GM23338 (cell line): ENCODE measurements around the gene TRIP4. TPM values are rescaled to one million over a fixed set of nuclear protein-coding genes. Genes with fewer than 3 reads are reported as not detected.

Source experiments
- ATAC-seq: fragments of 200-7000 bp; cut with Tn5 transposase; 3 replicates; pipeline ENCODE4 v1.9.1; 2020
- DNase-seq: peaks from one replicate; pipeline ENCODE4 v3.0.0-alpha.2; 2015; ENCODE audit warnings: low spot score
- H2AFZ ChIP-seq: fragments of 200-600 bp; sonication (generic); 2 replicates; pipeline ENCODE4 v1.8.0; 2016; ENCODE audit warnings: antibody characterized with exemption, mild to moderate bottlenecking, moderate library complexity
- H3F3A ChIP-seq: fragments of 200-600 bp; sonication (generic); replicated peaks from 2 replicates; pipeline ENCODE4 v1.8.0; 2017; ENCODE audit warnings: antibody characterized with exemption, mixed run types, low read depth
- H3K27ac ChIP-seq: fragments of 200-600 bp; sonication (generic); 2 replicates; pipeline ENCODE4 v1.6.1; 2016; ENCODE audit warnings: low read depth
- H3K27me3 ChIP-seq: fragments of 200-600 bp; sonication (generic); 2 replicates; pipeline ENCODE4 v1.8.0; 2016; ENCODE audit warnings: mild to moderate bottlenecking, mixed run types, moderate library complexity; ENCODE audit not compliant: insufficient read depth
- H3K36me3 ChIP-seq: fragments of 200-600 bp; sonication (generic); 2 replicates; pipeline ENCODE4 v1.8.0; 2016; ENCODE audit warnings: mild to moderate bottlenecking; ENCODE audit not compliant: insufficient read depth
- H3K4me1 ChIP-seq: fragments of 200-600 bp; sonication (generic); 2 replicates; pipeline ENCODE4 v1.8.0; 2016; ENCODE audit warnings: mild to moderate bottlenecking, moderate library complexity; ENCODE audit not compliant: insufficient read depth
- H3K4me2 ChIP-seq: fragments of 200-600 bp; sonication (generic); 2 replicates; pipeline ENCODE4 v1.7.1; 2017; ENCODE audit warnings: mixed run types
- H3K4me3 ChIP-seq: fragments of 200-600 bp; sonication (generic); 2 replicates; pipeline ENCODE4 v1.6.1; 2016; ENCODE audit warnings: mixed run types
- H3K79me2 ChIP-seq: fragments of 200-600 bp; sonication (generic); replicated peaks from 2 replicates; pipeline ENCODE4 v1.8.0; 2017; ENCODE audit warnings: mild to moderate bottlenecking; ENCODE audit not compliant: insufficient read depth
- H3K9me2 ChIP-seq: fragments of 200-600 bp; sonication (generic); 2 replicates; pipeline ENCODE4 v1.8.0; 2017; ENCODE audit not compliant: insufficient read depth
- H4K20me1 ChIP-seq: fragments of 200-600 bp; sonication (generic); replicated peaks from 2 replicates; pipeline ENCODE4 v1.8.0; 2017; ENCODE audit warnings: mild to moderate bottlenecking; ENCODE audit not compliant: insufficient read depth
- H3K27ac Mint-ChIP-seq: 2 replicates; pipeline ENCODE4 v1.8.0; 2020; ENCODE audit warnings: inconsistent platforms, mild to moderate bottlenecking, moderate library complexity, mixed read lengths
- H3K27me3 Mint-ChIP-seq: 3 replicates; pipeline ENCODE4 v1.8.0; 2022; ENCODE audit warnings: low read depth, mild to moderate bottlenecking, moderate library complexity, mixed read lengths, inconsistent platforms; ENCODE audit not compliant: insufficient read depth, poor library complexity
- H3K36me3 Mint-ChIP-seq: 3 replicates; pipeline ENCODE4 v1.8.0; 2021; ENCODE audit warnings: low read depth, mild to moderate bottlenecking, inconsistent platforms, moderate library complexity, mixed read lengths
- H3K4me1 Mint-ChIP-seq: 3 replicates; pipeline ENCODE4 v1.8.0; 2020; ENCODE audit warnings: mild to moderate bottlenecking, inconsistent platforms, mixed read lengths
- H3K4me3 Mint-ChIP-seq: 3 replicates; pipeline ENCODE4 v1.8.0; 2021; ENCODE audit warnings: moderate library complexity, mild to moderate bottlenecking, inconsistent platforms, mixed read lengths
- H3K9me3 Mint-ChIP-seq: 3 replicates; pipeline ENCODE4 v1.8.0; 2020; ENCODE audit warnings: moderate library complexity, mild to moderate bottlenecking, inconsistent platforms, mixed read lengths
- CREB1 ChIP-seq: fragments of 250-450 bp; sonication (Bioruptor Pico); IDR thresholded peaks from 2 replicates; pipeline ENCODE4 v1.5.0; 2020; ENCODE audit warnings: low read depth, mild to moderate bottlenecking, moderate library complexity
- CTCF ChIP-seq, 2 experiments: fragments of 200-600 bp in 1 of 2; sonication (generic) in 1 of 2; conservative IDR thresholded peaks; 2 replicates each; pipeline versions ENCODE4 v1.5.1 to v1.6.1; 2016 to 2017; ENCODE audit warnings: antibody characterized with exemption in 2 of 2, low read depth in 2 of 2, mild to moderate bottlenecking in 2 of 2, moderate library complexity in 1 of 2
- ETS1 ChIP-seq: IDR thresholded peaks from 2 replicates; pipeline ENCODE4 v1.6.1; 2016; ENCODE audit warnings: antibody characterized with exemption
- EZH2 ChIP-seq: fragments of 200-600 bp; sonication (generic); IDR thresholded peaks from one replicate; pipeline ENCODE4 v1.8.0; 2017; ENCODE audit warnings: antibody characterized with exemption, mild to moderate bottlenecking, low read depth; ENCODE audit not compliant: unreplicated experiment
- EZH2phosphoT487 ChIP-seq: fragments of 200-600 bp; sonication (generic); IDR thresholded peaks from one replicate; pipeline ENCODE4 v1.8.1; 2018; ENCODE audit warnings: antibody characterized with exemption; ENCODE audit not compliant: unreplicated experiment
- JUNB ChIP-seq: IDR thresholded peaks from one replicate; pipeline ENCODE4 v1.6.1; 2016; ENCODE audit warnings: antibody characterized with exemption; ENCODE audit not compliant: unreplicated experiment
- NANOG ChIP-seq: IDR thresholded peaks from 2 replicates; pipeline ENCODE4 v1.6.1; 2016; ENCODE audit warnings: antibody characterized with exemption, borderline replicate concordance
- POLR2AphosphoS5 ChIP-seq: IDR thresholded peaks from 2 replicates; pipeline ENCODE4 v1.6.1; 2016; ENCODE audit warnings: antibody characterized with exemption, low read depth
- STAT1 ChIP-seq: IDR thresholded peaks from one replicate; pipeline ENCODE4 v1.6.1; 2016; ENCODE audit warnings: antibody characterized with exemption; ENCODE audit not compliant: unreplicated experiment
- ZNF114 ChIP-seq: fragments of 250-450 bp; sonication (Bioruptor Pico); IDR thresholded peaks from 2 replicates; pipeline ENCODE4 v1.5.0; 2020; ENCODE audit warnings: mild to moderate bottlenecking, moderate library complexity
- ZNF462 ChIP-seq: fragments of 250-450 bp; sonication (Bioruptor Pico); IDR thresholded peaks from 2 replicates; pipeline ENCODE4 v1.5.0; 2020; ENCODE audit warnings: mild to moderate bottlenecking, moderate library complexity
- polyA plus RNA-seq: library from polyadenylated mRNA; unstranded; fragments of >200 nt; fragmentation: Nextera tagmentation; extraction: Ambion mirVana; gene quantifications from 2 replicates; pipeline ENCODE4 v1.2.1, GENCODE V29; 2016
- total RNA-seq: library from RNA; depleted of rRNA; stranded (reverse); fragments of >200 nt; shearing (Covaris generic); gene quantifications from 2 replicates; pipeline ENCODE4 v1.2.3, GENCODE V29; 2014

Gene TRIP4
- total and polyA plus RNA-seq, 2 experiments from 2014 or later = 10.3 to 16.0 TPM

GRCh38 chr15:64474846-64475245, 87.2 kb downstream of the TRIP4 start (continued):
- TF ChIP-seq ZNF462 (CRISPR knock-in tag) = no peak
- TF ChIP-seq ZNF114 (CRISPR knock-in tag) = no peak
- no peak for TF ChIP-seq STAT1
- TF ChIP-seq POLR2AphosphoS5 = no peak
- TF ChIP-seq NANOG = no peak
- no peak for TF ChIP-seq EZH2phosphoT487
- TF ChIP-seq JUNB = no peak
- TF ChIP-seq CREB1 (CRISPR knock-in tag) = no peak
- TF ChIP-seq ETS1 = no peak

GRCh38 chr15:64476550-64476949, 88.9 kb downstream of the TRIP4 start:
- peaks cover 42% of the 10 kb centered on the region for H4K20me1 ChIP-seq
- no peaks in the 10 kb centered on the region for H3K9me2 ChIP-seq
- no peaks in the 10 kb centered on the region for H3F3A ChIP-seq
- no peak overlapping the region; the same call in 1 of the 2 replicates for H3K27ac ChIP-seq
- H3K4me3 ChIP-seq = no peak overlapping the region
- H3K79me2 ChIP-seq = peaks cover 100% of the 10 kb centered on the region
- DNase-seq (no peak), ATAC-seq (peak; percentile 78)
- H3K4me1 ChIP-seq = no peaks in the 10 kb centered on the region
- H3K36me3 ChIP-seq = no peaks in the 10 kb centered on the region
- H3K36me3 Mint-ChIP-seq = peaks cover 7% of the 10 kb centered on the region; the same call in 1 of the 3 replicates
- no peak overlapping the region for H3K4me2 ChIP-seq
- no peaks in the 10 kb centered on the region for H3K27me3 Mint-ChIP-seq
- H3K27me3 ChIP-seq = no peaks in the 10 kb centered on the region
- no peak overlapping the region for H3K4me3 Mint-ChIP-seq
- no peak overlapping the region for H3K27ac Mint-ChIP-seq
- TF ChIP-seq ETS1 (no peak), EZH2 (no peak), EZH2phosphoT487 (no peak), ZNF114 (CRISPR knock-in tag) (no peak), CTCF (conservative IDR thresholded peaks at IDR 0.05; ENCODE audit: low read depth in 2 of 2) (no peak)
- H3K4me1 Mint-ChIP-seq = peaks cover 12% of the 10 kb centered on the region; the same call in 2 of the 3 replicates
- H3K9me3 Mint-ChIP-seq = no peaks in the 10 kb centered on the region
- no peak overlapping the region for H2AFZ ChIP-seq
